ENCODE data around the gene TMEM255A.

GRCh38 chrX:120238933-120239332 is 72.3 kb downstream of the TMEM255A start:
- TF ChIP-seq, protein P1, sequence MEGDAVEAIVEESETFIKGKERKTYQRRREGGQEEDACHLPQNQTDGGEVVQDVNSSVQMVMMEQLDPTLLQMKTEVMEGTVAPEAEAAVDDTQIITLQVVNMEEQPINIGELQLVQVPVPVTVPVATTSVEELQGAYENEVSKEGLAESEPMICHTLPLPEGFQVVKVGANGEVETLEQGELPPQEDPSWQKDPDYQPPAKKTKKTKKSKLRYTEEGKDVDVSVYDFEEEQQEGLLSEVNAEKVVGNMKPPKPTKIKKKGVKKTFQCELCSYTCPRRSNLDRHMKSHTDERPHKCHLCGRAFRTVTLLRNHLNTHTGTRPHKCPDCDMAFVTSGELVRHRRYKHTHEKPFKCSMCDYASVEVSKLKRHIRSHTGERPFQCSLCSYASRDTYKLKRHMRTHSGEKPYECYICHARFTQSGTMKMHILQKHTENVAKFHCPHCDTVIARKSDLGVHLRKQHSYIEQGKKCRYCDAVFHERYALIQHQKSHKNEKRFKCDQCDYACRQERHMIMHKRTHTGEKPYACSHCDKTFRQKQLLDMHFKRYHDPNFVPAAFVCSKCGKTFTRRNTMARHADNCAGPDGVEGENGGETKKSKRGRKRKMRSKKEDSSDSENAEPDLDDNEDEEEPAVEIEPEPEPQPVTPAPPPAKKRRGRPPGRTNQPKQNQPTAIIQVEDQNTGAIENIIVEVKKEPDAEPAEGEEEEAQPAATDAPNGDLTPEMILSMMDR (IDR thresholded peaks at IDR 0.05): no peak
- TF ChIP-seq POLR2A (IDR thresholded peaks at IDR 0.05): no peak
